BLaER1 (cell line): ENCODE measurements around the gene UQCRC2.
"Not testable (repeated sequence)": the region's sequence is repeated elsewhere in the genome, so short reads cannot be mapped to it uniquely, and the experiment has no call there.

Source experiments
- H3K27ac ChIP-seq: shearing (Covaris generic); formaldehyde crosslinking; 2 replicates; pipeline ENCODE4 v1.8.1; 2022
- H3K27me3 ChIP-seq: shearing (Covaris generic); formaldehyde crosslinking; 2 replicates; pipeline ENCODE4 v1.8.1; 2022
- H3K36me3 ChIP-seq: shearing (Covaris generic); formaldehyde crosslinking; 2 replicates; pipeline ENCODE4 v1.8.1; 2022
- H3K4me1 ChIP-seq: shearing (Covaris generic); formaldehyde crosslinking; 2 replicates; pipeline ENCODE4 v1.8.1; 2022
- H3K4me2 ChIP-seq: shearing (Covaris generic); formaldehyde crosslinking; 2 replicates; pipeline ENCODE4 v1.8.1; 2022
- H3K4me3 ChIP-seq: shearing (Covaris generic); formaldehyde crosslinking; 2 replicates; pipeline ENCODE4 v1.8.1; 2022
- H3K9ac ChIP-seq: shearing (Covaris generic); formaldehyde crosslinking; 2 replicates; pipeline ENCODE4 v1.8.1; 2022
- H3K9me3 ChIP-seq: shearing (Covaris generic); formaldehyde crosslinking; 2 replicates; pipeline ENCODE4 v1.8.1; 2022
- H4K20me1 ChIP-seq: shearing (Covaris generic); formaldehyde crosslinking; 2 replicates; pipeline ENCODE4 v1.8.1; 2022
- Cebpa-rat ChIP-seq: shearing (Covaris generic); IDR thresholded peaks from 2 replicates; pipeline ENCODE4 v1.8.1; 2022

Gene UQCRC2

DNA sequence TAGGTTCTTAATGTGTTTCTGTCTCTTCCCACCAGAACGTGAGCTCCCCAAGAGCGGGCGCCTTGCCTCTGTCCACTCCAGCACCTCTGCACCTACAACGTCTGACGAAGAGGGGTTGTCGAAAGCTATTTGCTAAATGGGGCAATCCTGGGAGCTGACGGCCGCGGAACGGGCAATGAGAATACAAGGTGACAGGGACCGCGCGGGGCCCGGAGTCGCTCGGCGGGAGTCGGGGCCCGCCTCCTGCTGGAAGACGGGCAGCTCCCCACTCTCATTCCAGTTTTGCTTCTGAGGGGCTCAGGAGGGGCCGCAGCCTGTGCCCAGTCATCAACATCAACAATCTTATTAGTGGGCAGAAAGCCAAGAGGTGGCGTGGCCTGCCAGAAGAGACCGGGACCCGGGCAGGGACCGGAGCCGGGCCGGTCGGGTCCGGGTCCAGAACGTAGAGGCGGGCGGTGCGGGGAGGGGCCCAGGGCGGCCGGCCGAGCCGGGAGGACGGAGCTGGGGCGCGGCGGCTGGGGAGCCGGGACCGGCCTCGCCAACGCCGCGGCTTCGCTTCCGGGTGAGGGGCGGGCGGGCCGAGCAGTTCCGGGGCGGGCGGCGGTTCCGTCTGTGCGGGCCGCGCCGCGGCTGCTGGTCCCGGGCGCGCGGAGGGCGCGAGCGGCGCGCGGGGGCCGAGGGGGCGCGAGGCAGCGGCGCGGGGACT lies 54.5 kb downstream of the UQCRC2 start, which contains the start of gene MOSMO:
Gene MOSMO (plus strand): TSS at position 603 of the 706 bp plus-strand sequence. CDS start 191 bp downstream, outside the sequence.
- peaks cover 21% of the 10 kb centered on the region for H3K4me1 ChIP-seq
- H3K4me2 ChIP-seq = peak within 1 kb of the TSS; percentile 99
- H3K9ac ChIP-seq = peak within 1 kb of the TSS; percentile 86
- no peaks in the 10 kb centered on the region for H3K27me3 ChIP-seq
- H3K36me3 ChIP-seq = no peaks in the 10 kb centered on the region
- H3K27ac ChIP-seq = peak within 1 kb of the TSS; percentile 77
- no peaks in the 10 kb centered on the region for H3K9me3 ChIP-seq
- TF ChIP-seq Cebpa-rat = no peak
- H4K20me1 ChIP-seq = peaks cover 43% of the 10 kb centered on the region
- H3K4me3 ChIP-seq = peak within 1 kb of the TSS; percentile 86

DNA sequence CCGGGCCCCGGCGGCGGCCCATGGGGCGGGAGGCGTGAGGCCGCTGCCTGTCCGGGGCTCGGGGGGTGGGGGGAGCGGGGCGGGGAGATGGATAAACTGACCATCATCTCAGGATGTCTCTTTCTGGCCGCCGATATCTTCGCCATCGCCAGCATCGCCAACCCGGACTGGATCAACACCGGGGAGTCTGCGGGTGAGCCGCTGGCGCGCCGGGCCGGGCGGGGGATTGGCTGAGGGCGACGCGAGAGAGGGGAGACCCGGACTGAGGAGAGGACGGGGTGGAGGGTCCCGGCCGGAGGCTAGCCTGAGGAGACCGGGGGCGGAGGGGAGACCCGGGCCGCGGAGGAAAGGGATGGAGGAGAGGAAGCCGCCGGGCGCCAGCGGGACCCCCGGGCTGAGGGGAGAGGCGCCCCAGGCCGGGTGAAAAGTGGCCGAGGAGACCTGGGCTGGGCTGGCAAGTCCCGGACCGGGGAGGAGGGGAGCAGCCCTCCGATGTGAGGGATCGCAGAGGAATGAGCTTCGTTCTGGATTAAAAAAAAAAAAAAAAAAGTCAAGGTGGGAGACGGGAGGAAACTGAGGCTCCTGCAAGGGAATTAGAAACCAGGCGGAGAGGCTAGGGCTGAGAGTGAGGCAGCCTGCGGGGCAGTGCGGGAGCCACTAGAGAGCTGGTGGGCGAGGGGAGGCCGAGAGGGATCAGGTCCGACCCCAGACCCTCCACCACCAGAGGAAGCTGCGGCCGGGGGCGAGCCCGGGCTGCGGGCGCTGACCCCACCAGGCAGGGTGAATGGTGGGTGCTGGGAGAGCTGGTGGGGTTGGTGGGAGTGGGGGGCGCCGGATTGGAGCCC lies 55.3 kb downstream of the UQCRC2 start:
- Histone ChIP-seq H3K4me3 (peak overlapping the region; percentile 86), H3K27ac (peak overlapping the region; percentile 77)

DNA sequence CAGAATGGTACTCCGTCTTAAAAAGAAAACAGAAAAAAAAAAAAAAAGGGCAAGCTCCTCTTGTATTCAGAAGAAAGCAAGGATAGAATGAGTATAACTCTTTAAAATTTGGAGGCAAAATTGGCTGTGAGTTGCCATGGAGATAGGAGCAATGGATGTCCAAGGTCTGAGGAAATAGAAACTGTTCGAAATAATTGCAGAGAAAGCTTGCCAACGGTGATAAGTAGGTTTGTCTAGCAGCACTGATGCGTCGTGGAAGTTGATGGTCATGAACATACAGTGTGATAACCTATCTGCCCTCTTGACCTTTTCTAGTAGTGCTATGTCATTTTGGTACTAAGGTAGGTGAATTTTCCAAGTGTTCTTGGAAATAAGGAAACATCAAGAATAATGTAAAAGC lies 57.7 kb downstream of the UQCRC2 start:
- Histone ChIP-seq H3K4me3 (no peak overlapping the region), H4K20me1 (peaks cover 75% of the 10 kb centered on the region), H3K27me3 (no peaks in the 10 kb centered on the region), H3K4me1 (peaks cover 26% of the 10 kb centered on the region), H3K9me3 (no peaks in the 10 kb centered on the region), H3K36me3 (no peaks in the 10 kb centered on the region), H3K9ac (no peak overlapping the region), H3K4me2 (no peak overlapping the region), H3K27ac (no peak overlapping the region)
- no peak for TF ChIP-seq Cebpa-rat

More for the DNA sequence above, 55.3 kb downstream of the UQCRC2 start:
- H4K20me1 ChIP-seq = peaks cover 50% of the 10 kb centered on the region
- H3K4me1 ChIP-seq = peaks cover 21% of the 10 kb centered on the region
- H3K9ac ChIP-seq = peak overlapping the region; percentile 86
- peak overlapping the region; percentile 99 for H3K4me2 ChIP-seq
- H3K27me3 ChIP-seq = no peaks in the 10 kb centered on the region
- no peaks in the 10 kb centered on the region for H3K36me3 ChIP-seq
- H3K9me3 ChIP-seq = no peaks in the 10 kb centered on the region
- no peak for TF ChIP-seq Cebpa-rat

DNA sequence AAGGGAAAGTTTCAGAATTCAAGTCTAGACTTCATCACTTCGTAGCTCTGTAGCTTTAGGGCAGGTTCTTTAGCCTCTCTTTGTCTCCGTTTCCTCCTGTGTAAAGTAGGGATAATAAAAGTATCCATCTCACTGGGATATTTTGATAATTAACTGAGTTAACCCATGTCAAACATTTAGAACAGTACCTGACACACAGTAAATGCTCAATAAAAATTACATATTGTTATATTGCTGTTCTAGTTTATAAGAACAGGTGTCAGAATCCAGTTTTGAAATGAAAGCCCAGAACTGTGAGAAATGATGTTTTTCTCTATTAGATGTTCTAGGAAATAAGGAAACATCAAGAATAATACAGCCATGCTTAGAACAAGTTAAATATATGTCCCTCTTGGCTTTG lies 59.1 kb downstream of the UQCRC2 start:
- Histone ChIP-seq H4K20me1 (peaks cover 89% of the 10 kb centered on the region), H3K27me3 (no peaks in the 10 kb centered on the region), H3K4me3 (no peak overlapping the region), H3K9ac (no peak overlapping the region), H3K9me3 (no peaks in the 10 kb centered on the region), H3K4me1 (peaks cover 21% of the 10 kb centered on the region), H3K36me3 (no peaks in the 10 kb centered on the region), H3K27ac (no peak overlapping the region), H3K4me2 (no peak overlapping the region)
- no peak for TF ChIP-seq Cebpa-rat

DNA sequence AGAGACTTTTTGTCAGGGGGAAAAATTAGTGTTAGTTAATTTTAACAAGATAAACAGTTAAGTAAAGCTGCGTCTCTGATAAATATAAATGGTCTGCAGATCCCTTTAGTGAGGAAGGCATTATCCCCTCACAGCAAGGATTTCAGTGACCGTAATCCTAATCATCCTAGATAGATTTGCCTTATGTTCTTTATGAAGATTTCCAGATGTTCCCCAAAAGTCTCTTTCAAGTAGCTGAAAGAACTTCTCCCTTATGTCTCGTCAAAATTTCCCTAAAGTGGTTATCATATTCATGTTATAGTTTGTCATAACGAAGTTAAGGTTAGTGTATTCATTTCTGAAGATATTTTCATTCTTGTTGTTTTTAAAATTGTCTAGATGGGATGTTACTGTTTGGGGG lies 60.3 kb downstream of the UQCRC2 start:
- peaks cover 99% of the 10 kb centered on the region for H4K20me1 ChIP-seq
- no peak overlapping the region for H3K4me3 ChIP-seq
- H3K9ac ChIP-seq = no peak overlapping the region
- no peaks in the 10 kb centered on the region for H3K27me3 ChIP-seq
- no peaks in the 10 kb centered on the region for H3K36me3 ChIP-seq
- no peaks in the 10 kb centered on the region for H3K9me3 ChIP-seq
- no peak overlapping the region for H3K27ac ChIP-seq
- TF ChIP-seq Cebpa-rat = no peak
- peaks cover 18% of the 10 kb centered on the region for H3K4me1 ChIP-seq
- no peak overlapping the region for H3K4me2 ChIP-seq

DNA sequence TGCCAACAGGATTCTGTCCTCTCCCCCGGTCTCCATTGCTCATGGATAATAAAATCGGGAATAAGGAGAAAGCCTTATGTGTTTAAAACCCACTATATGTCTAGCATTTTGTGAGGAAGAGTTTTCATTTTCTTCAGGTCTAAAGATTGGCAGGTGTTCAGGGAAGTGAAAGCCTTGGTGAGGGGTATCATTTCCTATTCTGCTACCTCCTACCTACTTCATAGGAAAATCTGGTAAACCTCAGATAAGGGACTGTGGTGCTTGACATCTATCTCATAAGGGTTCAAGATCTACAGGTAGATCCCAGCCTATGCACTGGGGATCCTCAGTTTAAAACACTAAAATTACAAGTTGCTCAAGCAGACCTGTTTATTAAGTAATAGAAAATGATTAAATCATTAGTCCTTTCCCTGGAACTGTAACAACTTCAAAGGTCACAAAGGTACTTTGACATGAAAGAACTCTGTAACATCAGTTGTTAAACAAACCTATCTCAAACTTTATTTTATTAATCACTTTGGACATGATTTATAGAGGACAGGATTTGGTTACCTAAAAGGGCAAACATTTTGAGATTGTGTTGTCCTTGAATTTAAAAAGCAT lies 61.2 kb downstream of the UQCRC2 start:
- H3K27ac ChIP-seq = no peak overlapping the region
- H3K4me2 ChIP-seq = no peak overlapping the region
- H3K9me3 ChIP-seq = no peaks in the 10 kb centered on the region
- TF ChIP-seq Cebpa-rat = no peak
- H4K20me1 ChIP-seq = peaks cover 99% of the 10 kb centered on the region
- no peak overlapping the region for H3K9ac ChIP-seq
- no peaks in the 10 kb centered on the region for H3K27me3 ChIP-seq
- H3K4me1 ChIP-seq = peaks cover 11% of the 10 kb centered on the region
- no peaks in the 10 kb centered on the region for H3K36me3 ChIP-seq
- H3K4me3 ChIP-seq = no peak overlapping the region

DNA sequence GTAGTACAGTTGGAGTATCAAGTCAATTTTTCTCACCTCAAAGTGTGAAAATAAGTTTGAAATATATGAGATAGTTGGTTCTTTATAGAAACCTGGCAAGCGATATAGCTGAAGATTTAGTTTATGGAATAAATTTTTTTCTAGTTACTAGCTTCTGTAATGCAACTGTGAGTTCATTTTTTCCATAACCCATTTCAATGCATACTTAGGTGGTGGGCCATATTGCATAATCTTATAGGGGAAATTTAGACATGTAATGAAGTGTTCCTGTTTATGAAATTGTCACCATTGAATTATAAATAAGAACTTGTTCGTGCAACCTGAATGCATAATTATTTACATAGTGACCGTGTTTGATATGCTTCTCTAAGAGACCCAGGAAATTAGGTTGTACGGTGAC lies 63.8 kb downstream of the UQCRC2 start:
- Histone ChIP-seq H3K4me3 (no peak overlapping the region), H3K4me1 (0 out of 2 replicates have a peak, but pooled peaks cover 5% of the 10 kb centered on the region), H3K9me3 (no peaks in the 10 kb centered on the region), H4K20me1 (peaks cover 92% of the 10 kb centered on the region), H3K9ac (no peak overlapping the region), H3K4me2 (no peak overlapping the region), H3K27ac (no peak overlapping the region), H3K27me3 (no peaks in the 10 kb centered on the region), H3K36me3 (no peaks in the 10 kb centered on the region)
- TF ChIP-seq Cebpa-rat = no peak

DNA sequence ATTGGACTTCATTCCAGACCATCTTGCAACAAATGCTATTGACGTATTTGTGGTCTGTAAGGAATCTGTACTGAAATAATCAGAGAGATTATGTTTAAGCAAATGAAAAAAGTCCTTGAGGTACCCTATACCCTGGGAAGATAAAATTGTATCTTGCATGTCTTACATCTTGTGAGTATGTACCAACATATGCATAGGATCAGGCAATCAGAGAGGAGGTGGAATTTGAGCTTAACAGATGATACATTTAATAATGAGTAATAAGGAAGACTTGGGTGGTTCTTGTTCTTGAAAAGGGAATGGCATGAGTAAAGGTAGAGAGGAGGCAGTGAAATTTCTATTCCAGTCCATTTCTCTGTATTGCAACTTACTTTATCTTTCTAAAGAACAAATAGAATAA lies 65.4 kb downstream of the UQCRC2 start:
- H3K36me3 ChIP-seq = no peaks in the 10 kb centered on the region
- H3K9ac ChIP-seq = no peak overlapping the region
- no peak overlapping the region for H3K27ac ChIP-seq
- H3K27me3 ChIP-seq = no peaks in the 10 kb centered on the region
- H3K4me2 ChIP-seq = no peak overlapping the region
- 0 out of 2 replicates have a peak, but pooled peaks cover 5% of the 10 kb centered on the region for H3K4me1 ChIP-seq
- no peaks in the 10 kb centered on the region for H3K9me3 ChIP-seq
- no peak overlapping the region for H3K4me3 ChIP-seq
- H4K20me1 ChIP-seq = peaks cover 86% of the 10 kb centered on the region
- no peak for TF ChIP-seq Cebpa-rat

DNA sequence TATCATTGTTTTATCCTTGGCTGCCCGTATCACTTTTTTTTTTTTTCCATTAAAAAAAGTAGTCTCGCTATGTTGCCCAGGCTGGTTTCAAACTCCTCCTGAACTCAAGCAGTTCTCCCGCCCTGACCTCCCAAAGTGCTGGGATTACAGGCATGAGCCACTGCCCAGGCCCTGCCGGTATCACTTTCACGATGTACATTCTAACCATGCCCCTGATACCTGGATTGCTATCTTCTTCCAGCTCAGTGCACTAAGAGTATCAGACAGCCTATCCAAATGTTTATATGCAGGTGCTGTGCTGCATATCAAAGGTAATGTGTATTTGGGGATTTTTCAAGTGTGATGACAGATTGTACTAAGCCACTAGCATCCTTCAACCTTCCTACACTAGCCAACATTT lies 69.0 kb downstream of the UQCRC2 start:
- H3K27ac ChIP-seq = no peak overlapping the region
- no peak overlapping the region for H3K4me3 ChIP-seq
- H3K27me3 ChIP-seq = no peaks in the 10 kb centered on the region
- H3K4me2 ChIP-seq = no peak overlapping the region
- no peak overlapping the region for H3K9ac ChIP-seq
- H3K4me1 ChIP-seq = peaks cover 6% of the 10 kb centered on the region
- no peaks in the 10 kb centered on the region for H3K9me3 ChIP-seq
- TF ChIP-seq Cebpa-rat = no peak
- no peaks in the 10 kb centered on the region for H3K36me3 ChIP-seq
- peaks cover 67% of the 10 kb centered on the region for H4K20me1 ChIP-seq

DNA sequence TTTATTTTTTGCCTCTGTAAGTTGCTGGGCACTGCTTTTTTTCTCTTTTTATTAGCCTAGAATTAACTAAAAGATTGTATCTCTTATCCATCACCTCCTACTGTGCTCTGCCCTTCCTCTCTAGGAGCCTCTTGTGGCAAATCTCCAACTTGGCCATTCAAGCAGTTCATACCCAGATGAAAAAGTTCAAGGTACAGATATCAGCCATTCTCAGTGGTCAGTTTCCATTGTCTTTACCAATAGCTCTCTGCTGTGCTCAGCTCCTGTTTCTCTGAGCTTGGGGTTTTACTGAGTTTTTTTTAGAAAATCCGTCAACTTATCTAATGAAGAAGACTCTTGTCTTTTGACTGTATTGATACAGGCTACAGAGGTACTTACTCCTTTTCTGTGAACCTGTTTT lies 70.3 kb downstream of the UQCRC2 start:
- no peaks in the 10 kb centered on the region for H3K9me3 ChIP-seq
- no peak overlapping the region for H3K9ac ChIP-seq
- H4K20me1 ChIP-seq = peaks cover 64% of the 10 kb centered on the region
- H3K27me3 ChIP-seq = no peaks in the 10 kb centered on the region
- no peaks in the 10 kb centered on the region for H3K36me3 ChIP-seq
- H3K4me2 ChIP-seq = no peak overlapping the region
- H3K27ac ChIP-seq = no peak overlapping the region
- H3K4me3 ChIP-seq = no peak overlapping the region
- no peak for TF ChIP-seq Cebpa-rat
- H3K4me1 ChIP-seq = peaks cover 17% of the 10 kb centered on the region

DNA sequence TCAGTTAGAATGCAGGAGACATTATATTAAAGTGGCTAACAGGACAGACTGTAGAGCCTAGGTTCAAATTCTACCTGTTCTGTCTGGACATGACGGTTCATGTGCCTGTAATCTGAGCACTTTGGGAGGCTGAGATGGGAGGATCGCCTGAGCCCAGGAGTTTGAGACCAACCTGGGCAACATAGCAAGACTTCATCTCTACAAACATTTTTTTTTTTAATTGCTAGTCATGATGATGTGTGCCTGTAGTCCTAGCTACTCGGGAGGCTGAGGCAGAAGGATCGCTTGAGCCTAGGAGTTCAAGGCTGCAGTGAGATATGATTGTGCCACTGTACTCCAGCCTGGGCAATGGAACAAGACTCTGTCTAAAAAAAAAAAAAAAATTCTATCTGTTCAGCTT lies 71.6 kb downstream of the UQCRC2 start:
- not testable (repeated sequence) for H3K27ac ChIP-seq, H3K9me3 ChIP-seq, H3K9ac ChIP-seq, H3K4me3 ChIP-seq, H3K27me3 ChIP-seq, H3K36me3 ChIP-seq, H3K4me2 ChIP-seq
- Histone ChIP-seq H3K4me1 (peaks cover 17% of the 10 kb centered on the region), H4K20me1 (peaks cover 53% of the 10 kb centered on the region)
